CD8-positive, alpha-beta memory T cell (primary cell): ENCODE data around the gene IGFBP5. TPM values are rescaled to one million over a fixed set of nuclear protein-coding genes. Genes with fewer than 3 reads are reported as not detected.

Experiments used
- CTCF ChIA-PET: fragments of 350-600 bp; sonication (Branson Sonifier 250); formaldehyde crosslinking; loops from one replicate; lab custom pipeline; 2021; ENCODE audit warnings: antibody characterized with exemption; lab: Charles Lee
- POLR2A ChIA-PET: fragments of 350-600 bp; sonication (Branson Sonifier 250); formaldehyde crosslinking; loops from one replicate; lab custom pipeline; 2021; ENCODE audit warnings: antibody characterized with exemption; lab: Charles Lee
- DNase-seq, 5 donors: peaks; one replicate each; pipeline versions ENCODE4 v3.0.0 to v3.0.0-alpha.2; 2020 to 2022; ENCODE audit warnings: mixed read lengths in 1 of 5
- H3K27ac ChIP-seq: one replicate; pipeline ENCODE4 v1.7.0; 2013; ENCODE audit warnings: low read depth, mild to moderate bottlenecking, low read length, moderate library complexity
- H3K27me3 ChIP-seq: 2 replicates; pipeline ENCODE4 v1.7.0; 2013; ENCODE audit warnings: low read length, mild to moderate bottlenecking; ENCODE audit not compliant: insufficient read depth, poor library complexity, severe bottlenecking
- H3K36me3 ChIP-seq: 2 replicates; pipeline ENCODE4 v1.7.0; 2013; ENCODE audit warnings: mild to moderate bottlenecking, low read length, moderate library complexity; ENCODE audit not compliant: insufficient read depth
- H3K4me1 ChIP-seq: 2 replicates; pipeline ENCODE4 v1.7.0; 2013; ENCODE audit warnings: mild to moderate bottlenecking, low read length, moderate library complexity; ENCODE audit not compliant: insufficient read depth
- H3K4me3 ChIP-seq: 2 replicates; pipeline ENCODE4 v1.7.0; 2013; ENCODE audit warnings: mild to moderate bottlenecking, low read length
- H3K9me3 ChIP-seq: 2 replicates; pipeline ENCODE4 v1.7.0; 2013; ENCODE audit warnings: mild to moderate bottlenecking, low read length
- H3K27ac Mint-ChIP-seq, 8 donors: one replicate each; pipeline ENCODE4 v1.8.0; 2020 to 2021; ENCODE audit warnings: mixed read lengths in 8 of 8, mild to moderate bottlenecking in 6 of 8, inconsistent platforms in 3 of 8, moderate library complexity in 3 of 8
- H3K27me3 Mint-ChIP-seq, 2 donors: one replicate each; pipeline ENCODE4 v1.8.0; 2020 to 2021; ENCODE audit warnings: mixed read lengths in 2 of 2, mild to moderate bottlenecking in 1 of 2, moderate library complexity in 1 of 2
- H3K36me3 Mint-ChIP-seq, 3 donors: one replicate each; pipeline ENCODE4 v1.8.0; 2020 to 2021; ENCODE audit warnings: mixed read lengths in 3 of 3, inconsistent platforms in 1 of 3, mild to moderate bottlenecking in 1 of 3
- H3K4me1 Mint-ChIP-seq, 3 donors: one replicate each; pipeline ENCODE4 v1.8.0; 2020 to 2021; ENCODE audit warnings: mixed read lengths in 3 of 3, inconsistent platforms in 1 of 3, mild to moderate bottlenecking in 1 of 3
- H3K4me3 Mint-ChIP-seq, 7 donors: one replicate each; pipeline ENCODE4 v1.8.0; 2020 to 2021; ENCODE audit warnings: mixed read lengths in 7 of 7, mild to moderate bottlenecking in 6 of 7, moderate library complexity in 4 of 7, inconsistent platforms in 2 of 7
- H3K9me3 Mint-ChIP-seq, 5 donors: one replicate each; pipeline ENCODE4 v1.8.0; 2020 to 2022; ENCODE audit warnings: mixed read lengths in 5 of 5, mild to moderate bottlenecking in 3 of 5, moderate library complexity in 2 of 5, inconsistent platforms in 1 of 5
- polyA plus RNA-seq: library from polyadenylated mRNA; unstranded; fragments of 300-500 nt; fragmentation: Illumina TruSeq; gene quantifications from one replicate; pipeline ENCODE4 v1.2.3, GENCODE V29; 2021
- total RNA-seq, 2 experiments: library from RNA; stranded (reverse); gene quantifications; one replicate each; pipeline ENCODE4 v1.2.3, GENCODE V29; 2021

Gene IGFBP5
- total and polyA plus RNA-seq, 3 experiments from 2014 or later: not detected

DNA sequence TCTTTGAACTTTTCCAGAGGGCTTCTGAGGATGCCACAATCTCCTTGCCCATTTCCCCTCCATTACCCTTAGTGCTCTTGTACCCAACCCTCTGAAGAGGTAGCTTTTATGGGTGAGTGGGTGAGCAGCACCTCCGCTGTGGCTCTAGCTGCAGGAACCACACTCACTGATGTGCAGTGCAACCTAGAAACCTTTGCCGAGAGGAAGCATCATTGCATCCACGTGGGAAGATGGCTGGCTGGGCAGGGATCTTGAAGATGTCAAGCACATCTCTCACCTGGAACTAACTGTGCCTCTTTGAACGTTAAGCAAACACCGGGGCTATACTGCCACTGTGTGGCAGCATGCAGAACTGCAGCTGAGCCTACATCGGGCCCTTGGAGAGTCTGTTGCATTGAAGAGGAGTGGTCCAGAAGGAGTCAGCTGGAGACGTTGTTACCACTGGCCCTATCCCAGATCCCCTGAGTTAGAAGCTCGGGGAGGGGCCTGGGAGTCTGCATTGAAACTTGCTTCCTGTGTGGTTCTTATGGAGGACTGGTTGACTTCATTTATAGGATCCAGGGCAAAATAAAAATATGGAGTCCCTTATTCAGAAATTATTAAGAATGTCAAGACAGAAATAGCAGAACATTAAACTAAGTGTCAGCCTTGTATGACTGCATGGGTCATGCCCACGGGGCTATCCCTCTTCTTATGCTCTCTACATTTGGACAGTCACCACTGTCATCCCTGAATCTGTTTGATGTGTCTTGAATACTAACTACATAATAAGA lies 28.7 kb downstream of the IGFBP5 start:
- H3K36me3 Mint-ChIP-seq: no peaks in the 10 kb centered on the region
- H3K4me3 Mint-ChIP-seq: no peak overlapping the region
- no peaks in the 10 kb centered on the region for H3K9me3 Mint-ChIP-seq
- H3K27ac ChIP-seq: no peak overlapping the region
- peaks cover 22 to 24% of the 10 kb centered on the region in 2 donors for H3K27me3 Mint-ChIP-seq
- no peaks in the 10 kb centered on the region for H3K9me3 ChIP-seq
- POLR2A ChIA-PET: no interaction called here
- H3K36me3 ChIP-seq: no peaks in the 10 kb centered on the region
- DNase-seq: peak; percentile 38 to 72 (median 56)
- no peak overlapping the region for H3K4me3 ChIP-seq
- H3K4me1 Mint-ChIP-seq: no peaks in the 10 kb centered on the region
- H3K27me3 ChIP-seq: no peaks in the 10 kb centered on the region
- CTCF ChIA-PET: interaction anchor here (0.7 to 3.3 kb wide), 12 partner anchors 8 to 637 kb away, joined by 3 to 15 read pairs (median 4); no protein-coding TSS in a partner anchor
- H3K4me1 ChIP-seq: no peaks in the 10 kb centered on the region
- H3K27ac Mint-ChIP-seq: no peak overlapping the region

DNA sequence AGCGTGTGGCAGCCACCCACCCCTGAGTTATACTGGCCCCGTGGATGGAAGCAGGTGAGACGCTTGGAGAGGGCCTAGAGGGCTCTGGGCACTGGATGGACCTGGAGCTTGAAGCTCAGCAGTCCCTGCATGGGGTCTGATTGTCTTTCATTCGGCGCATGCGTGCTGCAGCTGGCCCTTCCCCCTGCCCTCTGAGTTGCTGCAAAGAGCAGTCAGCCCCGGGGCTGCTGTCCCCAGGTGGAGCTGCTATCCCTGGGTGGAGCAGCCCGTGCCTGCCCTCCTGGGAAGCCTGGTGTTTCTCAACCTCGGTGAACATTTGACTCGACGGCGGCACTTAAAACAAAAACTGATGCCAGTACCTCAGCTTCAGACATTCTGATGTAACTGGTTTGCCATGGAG lies 29.6 kb downstream of the IGFBP5 start:
- CTCF ChIA-PET: interaction anchor here (1.2 to 3.3 kb wide), 8 partner anchors 9 to 633 kb away, joined by 3 to 15 read pairs (median 4); no protein-coding TSS in a partner anchor
- Histone ChIP-seq H3K9me3 (no peaks in the 10 kb centered on the region), H3K4me1 (no peaks in the 10 kb centered on the region), H3K27me3 (no peaks in the 10 kb centered on the region), H3K4me3 (no peak overlapping the region), H3K27ac (no peak overlapping the region), H3K36me3 (no peaks in the 10 kb centered on the region)
- Mint-ChIP-seq H3K27me3 (peaks cover 18 to 19% of the 10 kb centered on the region in 2 donors), H3K9me3 (no peaks in the 10 kb centered on the region), H3K4me1 (no peaks in the 10 kb centered on the region), H3K36me3 (no peaks in the 10 kb centered on the region), H3K4me3 (no peak overlapping the region), H3K27ac (no peak overlapping the region)
- peak in 1 of 5 donors; percentile 20 for DNase-seq
- POLR2A ChIA-PET: no interaction called here

- Mint-ChIP-seq H3K9me3 (no peaks in the 10 kb centered on the region), H3K4me3 (no peak overlapping the region), H3K4me1 (no peaks in the 10 kb centered on the region), H3K27ac (no peak overlapping the region), H3K27me3 (peaks cover 15 to 18% of the 10 kb centered on the region in 2 donors), H3K36me3 (no peaks in the 10 kb centered on the region)
- H3K4me3 ChIP-seq: no peak overlapping the region
- H3K27ac ChIP-seq: no peak overlapping the region
- CTCF ChIA-PET: interaction anchor here (1.2 to 3.3 kb wide), 4 partner anchors 9 to 632 kb away, joined by 3 to 14 read pairs (median 6); no protein-coding TSS in a partner anchor
- H3K36me3 ChIP-seq: no peaks in the 10 kb centered on the region
- peak in 1 of 5 donors; percentile 23 for DNase-seq
- no peaks in the 10 kb centered on the region for H3K9me3 ChIP-seq
- POLR2A ChIA-PET: no interaction called here
- H3K4me1 ChIP-seq: no peaks in the 10 kb centered on the region
- no peaks in the 10 kb centered on the region for H3K27me3 ChIP-seq
Observed at GRCh38 chr2:216665242-216665641, 30.1 kb downstream of the IGFBP5 start.

DNA sequence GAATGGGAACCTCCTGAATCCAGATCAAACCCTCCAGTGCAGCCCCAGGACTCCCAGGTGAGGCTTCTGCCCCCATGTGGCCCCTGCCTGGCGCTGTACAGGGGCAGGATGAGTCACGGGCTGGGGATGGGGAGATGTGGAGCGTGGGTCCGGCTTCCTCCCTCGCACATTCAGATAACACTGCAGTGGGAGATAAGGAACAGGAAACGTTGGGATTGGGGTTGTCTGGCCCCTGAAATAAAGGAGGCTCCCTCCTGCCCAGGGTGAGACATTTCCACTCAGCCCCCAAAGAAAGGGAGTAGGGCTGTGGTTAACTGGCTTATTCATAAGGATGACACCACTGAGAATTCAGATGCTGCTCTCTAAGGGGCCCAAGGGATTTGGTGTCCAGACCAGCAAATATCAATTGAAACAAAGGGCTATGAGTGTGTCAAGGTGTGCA lies 30.7 kb downstream of the IGFBP5 start:
- Mint-ChIP-seq H3K27ac (no peak overlapping the region), H3K4me1 (no peaks in the 10 kb centered on the region), H3K9me3 (no peaks in the 10 kb centered on the region), H3K4me3 (no peak overlapping the region), H3K27me3 (peaks cover 12 to 17% of the 10 kb centered on the region in 2 donors), H3K36me3 (no peaks in the 10 kb centered on the region)
- Histone ChIP-seq H3K4me1 (no peaks in the 10 kb centered on the region), H3K9me3 (no peaks in the 10 kb centered on the region), H3K36me3 (no peaks in the 10 kb centered on the region), H3K27me3 (no peaks in the 10 kb centered on the region), H3K27ac (no peak overlapping the region), H3K4me3 (no peak overlapping the region)
- ChIA-PET CTCF (interaction anchor here (2.0 to 3.3 kb wide), 3 partner anchors 8 to 632 kb away, joined by 7 to 14 read pairs (median 10); no protein-coding TSS in a partner anchor), POLR2A (no interaction called here)
- DNase-seq: peak in 1 of 5 donors; percentile 9

DNA sequence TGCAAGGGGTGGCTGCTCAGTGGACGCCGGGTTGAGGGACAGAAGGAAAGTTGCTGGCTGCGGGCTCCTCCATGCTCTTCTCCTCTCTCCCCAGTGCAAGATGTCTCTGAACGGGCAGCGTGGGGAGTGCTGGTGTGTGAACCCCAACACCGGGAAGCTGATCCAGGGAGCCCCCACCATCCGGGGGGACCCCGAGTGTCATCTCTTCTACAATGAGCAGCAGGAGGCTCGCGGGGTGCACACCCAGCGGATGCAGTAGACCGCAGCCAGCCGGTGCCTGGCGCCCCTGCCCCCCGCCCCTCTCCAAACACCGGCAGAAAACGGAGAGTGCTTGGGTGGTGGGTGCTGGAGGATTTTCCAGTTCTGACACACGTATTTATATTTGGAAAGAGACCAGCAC lies 31.5 kb downstream of the IGFBP5 start:
- POLR2A ChIA-PET: no interaction called here
- H3K27me3 ChIP-seq: no peaks in the 10 kb centered on the region

DNA sequence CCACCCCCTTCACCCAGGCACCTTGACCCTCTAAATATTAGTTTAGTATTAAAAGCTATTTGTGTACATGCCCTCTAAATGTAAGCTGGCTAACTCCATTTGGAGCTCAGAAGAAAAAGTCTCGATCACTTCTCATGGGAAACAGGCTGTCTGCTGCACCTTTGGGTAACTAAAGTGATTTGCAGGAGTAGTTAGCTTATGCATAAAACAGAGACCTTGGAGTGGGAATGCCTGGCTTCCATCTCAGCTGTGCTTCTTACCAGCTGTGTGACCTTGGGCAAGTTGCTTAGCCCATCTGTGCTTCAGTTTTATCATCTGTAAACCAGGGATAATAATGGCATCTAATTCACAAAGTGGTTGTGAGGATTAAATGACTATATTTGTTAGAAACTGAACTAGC lies 32.2 kb downstream of the IGFBP5 start:
- no peaks in the 10 kb centered on the region for H3K36me3 Mint-ChIP-seq
- no peaks in the 10 kb centered on the region for H3K4me1 Mint-ChIP-seq
- CTCF ChIA-PET: interaction anchor here (1.3 to 2.0 kb wide), 2 partner anchors 88 to 144 kb away, joined by 3 to 7 read pairs; no protein-coding TSS in a partner anchor
- peak in 1 of 5 donors; percentile 3 for DNase-seq
- H3K4me3 Mint-ChIP-seq: no peak overlapping the region
- H3K9me3 ChIP-seq: no peaks in the 10 kb centered on the region
- H3K4me1 ChIP-seq: no peaks in the 10 kb centered on the region
- H3K4me3 ChIP-seq: no peak overlapping the region
- H3K27me3 ChIP-seq: no peaks in the 10 kb centered on the region
- no peaks in the 10 kb centered on the region for H3K36me3 ChIP-seq
- no peak overlapping the region for H3K27ac Mint-ChIP-seq
- H3K27ac ChIP-seq: no peak overlapping the region
- POLR2A ChIA-PET: no interaction called here
- no peaks in the 10 kb centered on the region for H3K9me3 Mint-ChIP-seq
- peaks cover 6 to 18% of the 10 kb centered on the region in 2 donors for H3K27me3 Mint-ChIP-seq

More for the DNA sequence above, 31.5 kb downstream of the IGFBP5 start:
- H3K4me1 Mint-ChIP-seq: no peaks in the 10 kb centered on the region
- Histone ChIP-seq H3K9me3 (no peaks in the 10 kb centered on the region), H3K4me1 (no peaks in the 10 kb centered on the region), H3K4me3 (no peak overlapping the region), H3K36me3 (no peaks in the 10 kb centered on the region), H3K27ac (no peak overlapping the region)
- no peaks in the 10 kb centered on the region for H3K36me3 Mint-ChIP-seq
- CTCF ChIA-PET: interaction anchor here (1.3 to 2.0 kb wide), 2 partner anchors 89 to 145 kb away, joined by 3 to 7 read pairs; no protein-coding TSS in a partner anchor
- DNase-seq: peak in 1 of 5 donors; percentile 17
- H3K4me3 Mint-ChIP-seq: no peak overlapping the region
- H3K27ac Mint-ChIP-seq: no peak overlapping the region
- no peaks in the 10 kb centered on the region for H3K9me3 Mint-ChIP-seq
- peaks cover 4 to 17% of the 10 kb centered on the region in 2 donors for H3K27me3 Mint-ChIP-seq

GRCh38 chr2:216661639-216662375 lies 33.5 kb downstream of the IGFBP5 start:
- DNase-seq: peak in 1 of 5 donors; percentile 40
- Mint-ChIP-seq H3K4me1 (no peaks in the 10 kb centered on the region), H3K27me3 (peaks cover 6 to 13% of the 10 kb centered on the region in 2 donors), H3K36me3 (no peaks in the 10 kb centered on the region), H3K9me3 (no peaks in the 10 kb centered on the region), H3K4me3 (no peak overlapping the region), H3K27ac (no peak overlapping the region)
- Histone ChIP-seq H3K9me3 (no peaks in the 10 kb centered on the region), H3K27me3 (no peaks in the 10 kb centered on the region), H3K36me3 (no peaks in the 10 kb centered on the region), H3K27ac (no peak overlapping the region), H3K4me3 (no peak overlapping the region), H3K4me1 (no peaks in the 10 kb centered on the region)
- POLR2A ChIA-PET: no interaction called here
- CTCF ChIA-PET: no interaction called here
